Osteocyte (in vitro differentiated cells): Measurements from ENCODE around the gene NAXD. TPM values are rescaled to one million over a fixed set of nuclear protein-coding genes. Genes with fewer than 3 reads are reported as not detected.

Source experiments
- DNase-seq: peaks from one replicate; pipeline ENCODE4 v3.0.0; 2021; ENCODE audit warnings: mixed read lengths; ENCODE audit not compliant: unreplicated experiment; ENCODE audit errors: extremely low spot score
- H3K27ac Mint-ChIP-seq: one replicate; pipeline ENCODE4 v1.8.0; 2021; ENCODE audit warnings: mild to moderate bottlenecking, mixed read lengths; ENCODE audit not compliant: unreplicated experiment
- H3K27me3 Mint-ChIP-seq: one replicate; pipeline ENCODE4 v1.8.0; 2021; ENCODE audit warnings: mixed read lengths; ENCODE audit not compliant: unreplicated experiment
- H3K36me3 Mint-ChIP-seq: one replicate; pipeline ENCODE4 v1.8.0; 2021; ENCODE audit warnings: mixed read lengths; ENCODE audit not compliant: unreplicated experiment
- H3K4me1 Mint-ChIP-seq: one replicate; pipeline ENCODE4 v1.8.0; 2021; ENCODE audit warnings: mixed read lengths; ENCODE audit not compliant: unreplicated experiment
- H3K4me3 Mint-ChIP-seq: one replicate; pipeline ENCODE4 v1.8.0; 2021; ENCODE audit warnings: mild to moderate bottlenecking, moderate library complexity, mixed read lengths; ENCODE audit not compliant: unreplicated experiment
- H3K9me3 Mint-ChIP-seq: one replicate; pipeline ENCODE4 v1.8.0; 2021; ENCODE audit warnings: mixed read lengths; ENCODE audit not compliant: unreplicated experiment
- CTCF ChIP-seq: fragments of 200-600 bp; sonication (generic); IDR thresholded peaks from 2 replicates; pipeline ENCODE4 v1.5.0; 2021; ENCODE audit warnings: antibody characterized with exemption, mild to moderate bottlenecking, moderate library complexity
- total RNA-seq: library from RNA; stranded (reverse); gene quantifications from 2 replicates; pipeline ENCODE4 v1.2.1, GENCODE V29; 2021

Gene NAXD
- total RNA-seq, 1 donor from 2014 or later, result 34.3 TPM

GRCh38 chr13:110663491-110663890 is 48.1 kb downstream of the NAXD start:
- no peak for TF ChIP-seq CTCF
- Mint-ChIP-seq H3K4me1 (no peaks in the 10 kb centered on the region), H3K4me3 (no peak overlapping the region), H3K27me3 (no peaks in the 10 kb centered on the region), H3K9me3 (peaks cover 22% of the 10 kb centered on the region), H3K36me3 (peaks cover 78% of the 10 kb centered on the region), H3K27ac (no peak overlapping the region)
- DNase-seq, result peak; percentile 69

- TF ChIP-seq CTCF, result no peak
- Mint-ChIP-seq H3K27ac (no peak overlapping the region), H3K36me3 (peaks cover 77% of the 10 kb centered on the region), H3K9me3 (peaks cover 22% of the 10 kb centered on the region), H3K27me3 (no peaks in the 10 kb centered on the region), H3K4me3 (no peak overlapping the region), H3K4me1 (no peaks in the 10 kb centered on the region)
- peak; percentile 49 for DNase-seq
Observed at GRCh38 chr13:110664041-110664440, 48.7 kb downstream of the NAXD start.

GRCh38 chr13:110664673-110665072 is 49.3 kb downstream of the NAXD start:
- H3K4me3 Mint-ChIP-seq, result no peak overlapping the region
- no peaks in the 10 kb centered on the region for H3K4me1 Mint-ChIP-seq
- no peak overlapping the region for H3K27ac Mint-ChIP-seq
- DNase-seq, result peak; percentile 30
- peaks cover 74% of the 10 kb centered on the region for H3K36me3 Mint-ChIP-seq
- no peaks in the 10 kb centered on the region for H3K27me3 Mint-ChIP-seq
- peaks cover 16% of the 10 kb centered on the region for H3K9me3 Mint-ChIP-seq
- no peak for TF ChIP-seq CTCF

GRCh38 chr13:110665491-110666254 is 50.3 kb downstream of the NAXD start:
- H3K27ac Mint-ChIP-seq, result no peak overlapping the region
- no peak overlapping the region for H3K4me3 Mint-ChIP-seq
- no peak for TF ChIP-seq CTCF
- H3K9me3 Mint-ChIP-seq, result peaks cover 10% of the 10 kb centered on the region
- no peaks in the 10 kb centered on the region for H3K27me3 Mint-ChIP-seq
- H3K4me1 Mint-ChIP-seq, result no peaks in the 10 kb centered on the region
- DNase-seq, result no peak
- H3K36me3 Mint-ChIP-seq, result peaks cover 72% of the 10 kb centered on the region

- H3K4me1 Mint-ChIP-seq, result no peaks in the 10 kb centered on the region
- TF ChIP-seq CTCF, result no peak
- no peak overlapping the region for H3K4me3 Mint-ChIP-seq
- H3K27ac Mint-ChIP-seq, result no peak overlapping the region
- H3K9me3 Mint-ChIP-seq, result peaks cover 10% of the 10 kb centered on the region
- no peaks in the 10 kb centered on the region for H3K27me3 Mint-ChIP-seq
- DNase-seq, result no peak
- peaks cover 74% of the 10 kb centered on the region for H3K36me3 Mint-ChIP-seq
Observed at GRCh38 chr13:110666255-110666533, 50.8 kb downstream of the NAXD start.
